Measurements from ENCODE around the gene HLCS.

DNA sequence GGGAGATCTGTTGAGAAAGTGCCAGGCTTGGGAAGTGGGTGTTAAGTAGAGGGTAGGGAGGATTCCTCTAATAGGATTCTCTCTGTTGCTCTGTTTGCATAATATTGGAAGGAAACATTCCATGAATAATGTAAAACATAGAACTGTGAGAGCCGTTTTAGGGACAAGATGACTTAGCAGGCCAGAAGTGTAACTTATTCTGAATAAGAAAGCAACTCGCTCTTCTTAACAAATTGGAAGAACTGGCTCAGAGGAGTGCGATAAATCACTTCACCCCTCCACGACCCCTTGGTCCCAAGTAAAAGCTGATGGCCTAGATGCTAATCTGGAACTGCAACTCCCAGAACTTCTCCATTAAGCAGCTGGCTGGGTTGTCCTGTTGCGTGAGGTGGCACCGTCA lies 248.5 kb downstream of the HLCS start:
- TF ChIP-seq, protein P1, sequence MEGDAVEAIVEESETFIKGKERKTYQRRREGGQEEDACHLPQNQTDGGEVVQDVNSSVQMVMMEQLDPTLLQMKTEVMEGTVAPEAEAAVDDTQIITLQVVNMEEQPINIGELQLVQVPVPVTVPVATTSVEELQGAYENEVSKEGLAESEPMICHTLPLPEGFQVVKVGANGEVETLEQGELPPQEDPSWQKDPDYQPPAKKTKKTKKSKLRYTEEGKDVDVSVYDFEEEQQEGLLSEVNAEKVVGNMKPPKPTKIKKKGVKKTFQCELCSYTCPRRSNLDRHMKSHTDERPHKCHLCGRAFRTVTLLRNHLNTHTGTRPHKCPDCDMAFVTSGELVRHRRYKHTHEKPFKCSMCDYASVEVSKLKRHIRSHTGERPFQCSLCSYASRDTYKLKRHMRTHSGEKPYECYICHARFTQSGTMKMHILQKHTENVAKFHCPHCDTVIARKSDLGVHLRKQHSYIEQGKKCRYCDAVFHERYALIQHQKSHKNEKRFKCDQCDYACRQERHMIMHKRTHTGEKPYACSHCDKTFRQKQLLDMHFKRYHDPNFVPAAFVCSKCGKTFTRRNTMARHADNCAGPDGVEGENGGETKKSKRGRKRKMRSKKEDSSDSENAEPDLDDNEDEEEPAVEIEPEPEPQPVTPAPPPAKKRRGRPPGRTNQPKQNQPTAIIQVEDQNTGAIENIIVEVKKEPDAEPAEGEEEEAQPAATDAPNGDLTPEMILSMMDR (IDR thresholded peaks at IDR 0.05): no peak
- no peak for TF ChIP-seq POLR2A (IDR thresholded peaks at IDR 0.05)

All from right lobe of liver (tissue), 4 donors.